ENCODE measurements around the gene PCNX4.

- TF ChIP-seq CTCF (IDR thresholded peaks at IDR 0.05) (no peak), POLR2AphosphoS5 (IDR thresholded peaks at IDR 0.05; ENCODE audit: low read depth, low read length) (no peak), REST (IDR thresholded peaks at IDR 0.05; ENCODE audit: insufficient read depth in 1 of 2, low read depth in 2 of 2, low read length in 1 of 2) (no peak), TCF7L2 (IDR thresholded peaks at IDR 0.05; ENCODE audit: low read depth, low read length) (no peak)
Observed at GRCh38 chr14:60171690-60172089, 80.0 kb downstream of the PCNX4 start.

Data from Panc1 (cell line).